Effector CD4-positive, alpha-beta T cell (primary cell): ENCODE data around the gene RRP15.

Experiments used
- DNase-seq: peaks from one replicate; pipeline ENCODE4 v3.0.0-alpha.2; 2020

Gene RRP15

GRCh38 chr1:218364028-218364710, 79.1 kb downstream of the RRP15 start:
- no peak for DNase-seq

GRCh38 chr1:218365226-218365999, 80.3 kb downstream of the RRP15 start:
- DNase-seq: no peak

GRCh38 chr1:218366322-218367052, 81.4 kb downstream of the RRP15 start:
- no peak for DNase-seq

- no peak for DNase-seq
Measured at GRCh38 chr1:218367118-218367517, 82.0 kb downstream of the RRP15 start.

- no peak for DNase-seq
Measured at GRCh38 chr1:218368686-218369085, 83.6 kb downstream of the RRP15 start.

- no peak for DNase-seq
Measured at GRCh38 chr1:218369688-218370511, 84.8 kb downstream of the RRP15 start.

GRCh38 chr1:218371927-218372672, 87.0 kb downstream of the RRP15 start:
- DNase-seq: no peak

GRCh38 chr1:218374401-218375353, 89.6 kb downstream of the RRP15 start:
- no peak for DNase-seq

GRCh38 chr1:218376722-218377121, 91.6 kb downstream of the RRP15 start:
- no peak for DNase-seq

GRCh38 chr1:218377143-218377660, 92.1 kb downstream of the RRP15 start:
- DNase-seq: no peak

- DNase-seq: no peak
Measured at GRCh38 chr1:218380125-218380977, 95.3 kb downstream of the RRP15 start.

GRCh38 chr1:218382261-218382660, 97.2 kb downstream of the RRP15 start:
- no peak for DNase-seq

GRCh38 chr1:218383051-218383450, 98.0 kb downstream of the RRP15 start:
- DNase-seq: no peak

- no peak for DNase-seq
Measured at GRCh38 chr1:218383681-218384080, 98.6 kb downstream of the RRP15 start.

GRCh38 chr1:218384581-218384993, 99.5 kb downstream of the RRP15 start:
- no peak for DNase-seq
